Endothelial cell of umbilical vein (primary cell): Measurements from ENCODE around the gene AKNA. TPM values are rescaled to one million over a fixed set of nuclear protein-coding genes. Genes with fewer than 3 reads are reported as not detected.

Experiments
- BruUV-seq: library from RNA; stranded (reverse); fragments of 400-500 nt; replicated peaks from 2 replicates; lab custom pipeline; 2021; lab: Mats Ljungman, UMichigan
- CTCF ChIA-PET: fragments of 300-600, 350-600 bp; sonication (Branson Sonifier 250); formaldehyde crosslinking; loops from one replicate; lab custom pipeline; 2021; ENCODE audit warnings: antibody characterized with exemption, inconsistent platforms; lab: Charles Lee
- POLR2A ChIA-PET: fragments of 300-600, 350-600 bp; sonication (Branson Sonifier 250); formaldehyde crosslinking; loops from one replicate; lab custom pipeline; 2021; ENCODE audit warnings: antibody characterized with exemption, inconsistent platforms; lab: Charles Lee
- DNase-seq: peaks from one replicate; pipeline ENCODE4 v3.0.0-alpha.2; 2011; ENCODE audit warnings: low read depth, low spot score
- FAIRE-seq: peaks from 2 replicates; lab custom pipeline; 2011; peaks lifted over from hg19 to GRCh38; lab: Jason Lieb, UNC
- H2AFZ ChIP-seq: 2 replicates; pipeline ENCODE4 v1.6.0; 2012; ENCODE audit warnings: low read depth, low read length, control low read depth, inconsistent platforms
- H3K27ac ChIP-seq: 2 replicates; pipeline ENCODE4 v1.5.1; 2011; ENCODE audit warnings: low read depth, mild to moderate bottlenecking, control low read depth, low read length, moderate library complexity; ENCODE audit not compliant: insufficient read depth
- H3K27me3 ChIP-seq, 2 experiments: 2 replicates each; pipeline versions ENCODE4 v1.6.0 to v1.6.1; 2011; ENCODE audit warnings: low read length in 2 of 2, mixed read lengths in 1 of 2; ENCODE audit not compliant: control insufficient read depth in 2 of 2, insufficient read depth in 2 of 2
- H3K36me3 ChIP-seq, 2 experiments: 2 replicates in 1 of 2; 3 replicates in 1 of 2; pipeline ENCODE4 v1.5.1; 2011; ENCODE audit warnings: low read length in 2 of 2, mild to moderate bottlenecking in 1 of 2, moderate library complexity in 1 of 2; ENCODE audit not compliant: control insufficient read depth in 2 of 2, insufficient read depth in 2 of 2; ENCODE audit errors: extremely low read depth in 1 of 2
- H3K4me1 ChIP-seq: 3 replicates; pipeline ENCODE4 v1.5.1; 2011; ENCODE audit warnings: mild to moderate bottlenecking, low read length; ENCODE audit not compliant: control insufficient read depth, insufficient read depth; ENCODE audit errors: extremely low read depth
- H3K4me2 ChIP-seq: 2 replicates; pipeline ENCODE4 v1.6.1; 2011; ENCODE audit warnings: low read length, control low read depth, mixed read lengths; ENCODE audit not compliant: insufficient read depth
- H3K4me3 ChIP-seq, 3 experiments: fragments of 200-600 bp in 1 of 3; sonication (generic), shearing (Covaris generic) in 1 of 3; replicated peaks in 1 of 3; 2 replicates each; pipeline ENCODE4 v1.5.1; 2011 to 2016; ENCODE audit warnings: control low read depth in 3 of 3, low read length in 3 of 3, mild to moderate bottlenecking in 2 of 3, inconsistent platforms in 1 of 3, low read depth in 1 of 3, moderate library complexity in 1 of 3; ENCODE audit not compliant: insufficient read depth in 1 of 3
- H3K79me2 ChIP-seq: 2 replicates; pipeline ENCODE4 v1.6.0; 2012; ENCODE audit warnings: low read length, inconsistent platforms; ENCODE audit not compliant: control insufficient read depth, insufficient read depth
- H3K9ac ChIP-seq: replicated peaks from 2 replicates; pipeline ENCODE3; 2011; ENCODE audit warnings: low read length, control low read depth; ENCODE audit not compliant: insufficient read depth; ENCODE audit errors: extremely low read depth
- H3K9me1 ChIP-seq: replicated peaks from 3 replicates; pipeline ENCODE4 v1.6.0; 2011; ENCODE audit warnings: mild to moderate bottlenecking, low read length; ENCODE audit not compliant: control insufficient read depth, insufficient read depth; ENCODE audit errors: extremely low read depth
- H3K9me3 ChIP-seq: replicated peaks from 2 replicates; pipeline ENCODE4 v1.5.1; 2012; ENCODE audit warnings: low read length, inconsistent platforms; ENCODE audit not compliant: control insufficient read depth, insufficient read depth
- H4K20me1 ChIP-seq: replicated peaks from 2 replicates; pipeline ENCODE3; 2011; ENCODE audit warnings: mild to moderate bottlenecking, low read length; ENCODE audit not compliant: control insufficient read depth, insufficient read depth; ENCODE audit errors: extremely low read depth
- EZH2 ChIP-seq: IDR thresholded peaks from 2 replicates; pipeline ENCODE4 v1.6.1; 2012; ENCODE audit warnings: borderline replicate concordance, low read depth, mild to moderate bottlenecking, moderate library complexity, low read length, inconsistent platforms; ENCODE audit not compliant: severe bottlenecking
- FOS ChIP-seq: IDR thresholded peaks from 2 replicates; pipeline ENCODE4 v1.6.1; 2011; ENCODE audit warnings: mild to moderate bottlenecking, low read length, moderate library complexity, borderline replicate concordance; ENCODE audit not compliant: insufficient read depth
- GATA2 ChIP-seq: IDR thresholded peaks from 2 replicates; pipeline ENCODE4 v1.7.0; 2011; ENCODE audit warnings: low read depth, mild to moderate bottlenecking, moderate library complexity, mixed read lengths, low read length; ENCODE audit not compliant: insufficient read length, insufficient read depth
- JUN ChIP-seq: IDR thresholded peaks from 2 replicates; pipeline ENCODE4 v1.6.1; 2011; ENCODE audit warnings: borderline replicate concordance, low read depth; ENCODE audit not compliant: insufficient read length, insufficient read depth
- MYC ChIP-seq: IDR thresholded peaks from one replicate; pipeline ENCODE4 v1.6.1; 2011; ENCODE audit warnings: mild to moderate bottlenecking, low read depth, low read length
- POLR2A ChIP-seq: IDR thresholded peaks from 2 replicates; pipeline ENCODE4 v1.6.1; 2012; ENCODE audit warnings: low read depth, mild to moderate bottlenecking, control low read depth, low read length
- POLR2AphosphoS5 ChIP-seq: IDR thresholded peaks from 2 replicates; pipeline ENCODE4 v1.6.1; 2012; ENCODE audit warnings: low read depth, mild to moderate bottlenecking, control low read depth, low read length, moderate library complexity; ENCODE audit not compliant: insufficient read depth
- dilution Hi-C: fragments of 300-500 bp; cut with MboI; formaldehyde crosslinking; loops from one replicate; pipeline ENCODE4 v1.15.0; 2019; ENCODE audit warnings: low sequenced_read_pairs; ENCODE audit not compliant: extremely low pct_ligation_motif_present
- intact Hi-C: fragments of 100-400 bp; cut with micrococcal nuclease; formaldehyde crosslinking; loops from one replicate; pipeline ENCODE4 v1.10.0; 2022
- polyA plus RNA-seq, 4 experiments: library from polyadenylated mRNA; depleted of rRNA in 3 of 4; stranded (reverse) in 3 of 4; unstranded in 1 of 4; fragments of >200 nt; gene quantifications; 2 replicates each; pipeline versions ENCODE4 v1.2.1 to v1.2.3, GENCODE V29; 2011 to 2012; ENCODE audit warnings: missing spikeins in 1 of 4
- total RNA-seq: library from RNA; stranded (reverse); gene quantifications from 2 replicates; pipeline ENCODE4 v1.2.3, GENCODE V29; 2021
- TF ChIP-seq, protein P1 (sequence below): IDR thresholded peaks from 2 replicates; pipeline ENCODE4 v1.6.1; 2011; ENCODE audit not compliant: insufficient read depth, insufficient read length
- TF ChIP-seq, protein P2 (sequence below), 2 donors: IDR thresholded peaks; 1 replicate in 1 of 2; 2 replicates in 1 of 2; pipeline ENCODE4 v1.5.1; 2011; ENCODE audit warnings: low read length in 2 of 2, mild to moderate bottlenecking in 2 of 2, moderate library complexity in 2 of 2, control low read depth in 1 of 2, inconsistent platforms in 1 of 2, low read depth in 1 of 2; ENCODE audit not compliant: insufficient read depth in 1 of 2; ENCODE audit errors: extremely low read depth in 1 of 2

Gene AKNA
- total and polyA plus RNA-seq, 2 donors (not counting 3 experiments of a cell fraction or from before 2014, with no cell fraction given) = 11.3 to 22.4 TPM

DNA sequence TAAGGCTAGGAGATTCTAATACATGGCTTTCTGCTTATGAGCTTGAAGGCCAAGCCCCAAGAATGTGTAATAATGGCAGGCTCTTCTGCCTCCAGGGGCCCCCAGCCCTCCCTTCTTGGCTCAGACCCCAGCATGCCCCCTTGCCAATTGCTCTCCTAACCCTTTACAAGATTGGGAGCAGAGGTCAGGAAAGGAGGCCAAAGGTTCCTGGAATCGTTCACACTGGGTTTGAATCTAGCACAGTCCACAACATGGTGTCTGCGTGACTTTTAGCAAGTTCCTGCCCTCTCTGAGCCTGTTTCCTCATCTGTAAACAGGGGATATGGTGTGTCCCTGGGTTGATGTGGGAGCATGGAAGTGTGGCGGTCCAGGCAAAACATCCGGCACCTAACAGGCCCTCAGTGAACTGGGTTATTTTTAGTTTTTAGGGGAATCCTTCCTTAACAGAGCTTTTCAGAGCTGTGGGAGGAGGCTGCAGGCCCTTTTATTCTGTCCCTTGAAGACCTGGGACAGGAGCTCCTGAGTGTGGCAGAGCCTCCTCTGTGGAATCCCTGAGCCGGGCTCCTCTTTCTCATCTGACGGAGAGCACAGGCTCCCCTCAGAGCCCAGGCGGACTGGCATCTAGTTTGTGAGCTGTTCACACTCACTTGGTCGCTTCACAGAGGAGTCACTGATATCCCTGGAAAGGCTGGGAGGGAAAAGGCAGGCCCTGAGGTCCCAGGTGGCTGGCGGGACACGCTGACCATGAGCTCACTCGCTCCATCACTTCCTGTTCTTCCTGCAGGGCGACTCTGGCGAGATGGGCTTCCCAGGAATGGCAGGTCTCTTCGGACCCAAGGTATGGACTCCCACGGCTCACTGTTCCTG is 88.3 kb downstream of the AKNA start:
- BruUV-seq = no TSS peak
- H3K4me1 ChIP-seq = no peaks in the 10 kb centered on the region
- no peak overlapping the region for H3K4me2 ChIP-seq
- H3K9ac ChIP-seq = no peak overlapping the region
- DNase-seq (no peak), FAIRE-seq (no peak)
- no peak overlapping the region for H3K27ac ChIP-seq
- no peak overlapping the region for H2AFZ ChIP-seq
- CTCF ChIA-PET = interaction anchor here (1.2 to 3.6 kb wide), 4 partner anchors 9 to 217 kb away, joined by 3 to 24 read pairs (median 10); no protein-coding TSS in a partner anchor
- no peaks in the 10 kb centered on the region for H3K9me3 ChIP-seq
- POLR2A ChIA-PET = no interaction called here
- peaks cover 7 to 9% of the 10 kb centered on the region in 2 experiments for H3K36me3 ChIP-seq
- H4K20me1 ChIP-seq = no peaks in the 10 kb centered on the region
- H3K79me2 ChIP-seq = no peaks in the 10 kb centered on the region
- H3K9me1 ChIP-seq = no peaks in the 10 kb centered on the region
- H3K4me3 ChIP-seq = no peak overlapping the region
- no peak for TF ChIP-seq JUN
- no peak for TF ChIP-seq EZH2
- TF ChIP-seq, protein P1, sequence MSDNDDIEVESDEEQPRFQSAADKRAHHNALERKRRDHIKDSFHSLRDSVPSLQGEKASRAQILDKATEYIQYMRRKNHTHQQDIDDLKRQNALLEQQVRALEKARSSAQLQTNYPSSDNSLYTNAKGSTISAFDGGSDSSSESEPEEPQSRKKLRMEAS = no peak
- no peak for TF ChIP-seq MYC
- TF ChIP-seq POLR2A = no peak
- TF ChIP-seq, protein P2, sequence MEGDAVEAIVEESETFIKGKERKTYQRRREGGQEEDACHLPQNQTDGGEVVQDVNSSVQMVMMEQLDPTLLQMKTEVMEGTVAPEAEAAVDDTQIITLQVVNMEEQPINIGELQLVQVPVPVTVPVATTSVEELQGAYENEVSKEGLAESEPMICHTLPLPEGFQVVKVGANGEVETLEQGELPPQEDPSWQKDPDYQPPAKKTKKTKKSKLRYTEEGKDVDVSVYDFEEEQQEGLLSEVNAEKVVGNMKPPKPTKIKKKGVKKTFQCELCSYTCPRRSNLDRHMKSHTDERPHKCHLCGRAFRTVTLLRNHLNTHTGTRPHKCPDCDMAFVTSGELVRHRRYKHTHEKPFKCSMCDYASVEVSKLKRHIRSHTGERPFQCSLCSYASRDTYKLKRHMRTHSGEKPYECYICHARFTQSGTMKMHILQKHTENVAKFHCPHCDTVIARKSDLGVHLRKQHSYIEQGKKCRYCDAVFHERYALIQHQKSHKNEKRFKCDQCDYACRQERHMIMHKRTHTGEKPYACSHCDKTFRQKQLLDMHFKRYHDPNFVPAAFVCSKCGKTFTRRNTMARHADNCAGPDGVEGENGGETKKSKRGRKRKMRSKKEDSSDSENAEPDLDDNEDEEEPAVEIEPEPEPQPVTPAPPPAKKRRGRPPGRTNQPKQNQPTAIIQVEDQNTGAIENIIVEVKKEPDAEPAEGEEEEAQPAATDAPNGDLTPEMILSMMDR (IDR thresholded peaks at IDR 0.05; ENCODE audit: extremely low read depth in 1 of 2, insufficient read depth in 1 of 2, low read depth in 1 of 2, low read length in 2 of 2) = no peak
- TF ChIP-seq FOS = no peak
- TF ChIP-seq GATA2 = no peak
- TF ChIP-seq POLR2AphosphoS5 = no peak
- intact Hi-C loops (no loop called here), dilution Hi-C loops (loop anchor here (25.0 kb wide), 1 partner anchor 212 kb away; the partner anchor contains the start of genes AMBP and KIF12)
- H3K27me3 ChIP-seq = no peaks in the 10 kb centered on the region
